ENCODE results near the gene GAK. TPM values are rescaled to one million over a fixed set of nuclear protein-coding genes. Genes with fewer than 3 reads are reported as not detected.
"Not testable (repeated sequence)": the region's sequence is repeated elsewhere in the genome, so short reads cannot be mapped to it uniquely, and the experiment has no call there.

GAK gene
- total RNA-seq, 4 donors from 2014 or later = 70.1 to 95.3 (median 78.1) TPM

GRCh38 chr4:926538-926937 lies 5.6 kb downstream of the GAK start:
- WGBS, 2 donors (ENCODE audit: low coverage in 1 of 2) = 51 to 54% methylated on average over 5 of the region's 17 CpGs
- Histone ChIP-seq H3K36me3 (peaks cover 0 to 7% of the 10 kb centered on the region in 2 donors), H3K4me1 (peaks cover 0 to 61% (median 17%) of the 10 kb centered on the region in 3 donors), H3K4me3 (no peak overlapping the region), H3K27ac (no peak overlapping the region), H3K9me3 (no peaks in the 10 kb centered on the region), H3K27me3 (no peaks in the 10 kb centered on the region)
- TF ChIP-seq, protein P1, sequence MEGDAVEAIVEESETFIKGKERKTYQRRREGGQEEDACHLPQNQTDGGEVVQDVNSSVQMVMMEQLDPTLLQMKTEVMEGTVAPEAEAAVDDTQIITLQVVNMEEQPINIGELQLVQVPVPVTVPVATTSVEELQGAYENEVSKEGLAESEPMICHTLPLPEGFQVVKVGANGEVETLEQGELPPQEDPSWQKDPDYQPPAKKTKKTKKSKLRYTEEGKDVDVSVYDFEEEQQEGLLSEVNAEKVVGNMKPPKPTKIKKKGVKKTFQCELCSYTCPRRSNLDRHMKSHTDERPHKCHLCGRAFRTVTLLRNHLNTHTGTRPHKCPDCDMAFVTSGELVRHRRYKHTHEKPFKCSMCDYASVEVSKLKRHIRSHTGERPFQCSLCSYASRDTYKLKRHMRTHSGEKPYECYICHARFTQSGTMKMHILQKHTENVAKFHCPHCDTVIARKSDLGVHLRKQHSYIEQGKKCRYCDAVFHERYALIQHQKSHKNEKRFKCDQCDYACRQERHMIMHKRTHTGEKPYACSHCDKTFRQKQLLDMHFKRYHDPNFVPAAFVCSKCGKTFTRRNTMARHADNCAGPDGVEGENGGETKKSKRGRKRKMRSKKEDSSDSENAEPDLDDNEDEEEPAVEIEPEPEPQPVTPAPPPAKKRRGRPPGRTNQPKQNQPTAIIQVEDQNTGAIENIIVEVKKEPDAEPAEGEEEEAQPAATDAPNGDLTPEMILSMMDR (IDR thresholded peaks at IDR 0.05) = peak in 1 of 4 experiments; percentile 12
- no peak for TF ChIP-seq POLR2AphosphoS5 (IDR thresholded peaks at IDR 0.05)
- ATAC-seq = no peak

DNA sequence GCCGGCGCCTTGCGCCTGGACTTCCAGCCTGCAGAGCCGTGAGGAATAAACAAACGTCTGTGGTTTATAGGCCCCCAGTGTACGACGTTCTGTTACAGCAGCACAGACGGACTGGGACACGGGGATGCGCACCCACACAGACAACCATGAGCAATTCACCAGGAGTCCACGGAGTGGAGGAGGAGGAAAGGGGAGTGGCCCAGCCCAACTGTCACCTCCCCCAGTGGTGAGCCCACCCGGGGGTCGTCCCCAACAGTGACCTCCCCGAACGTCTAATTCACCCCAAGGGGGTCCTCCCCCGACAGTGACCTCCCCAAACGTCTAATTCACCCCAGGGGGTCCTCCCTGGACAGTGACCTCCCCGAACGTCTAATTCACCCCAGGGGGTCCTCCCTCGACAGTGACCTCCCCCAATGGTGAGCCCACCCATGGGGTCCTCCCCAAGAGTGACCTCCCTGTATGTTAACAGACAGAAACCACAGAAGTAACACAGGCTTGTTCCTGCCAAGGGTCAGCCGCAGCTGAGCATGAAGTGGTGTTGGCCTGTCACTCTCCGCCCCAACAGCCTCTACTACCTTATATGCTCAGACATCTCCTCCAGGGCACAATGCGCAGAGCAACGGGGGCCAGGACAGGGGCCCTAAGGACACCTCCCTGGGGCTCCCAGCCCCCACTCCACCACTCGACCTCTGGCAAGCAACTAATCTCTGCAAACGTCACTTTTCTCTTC lies 6.2 kb downstream of the GAK start:
- H3K4me3 ChIP-seq = no peak overlapping the region

GRCh38 chr4:925171-925570 lies 6.9 kb downstream of the GAK start:
- WGBS, 2 donors (ENCODE audit: low coverage in 1 of 2) = 65 to 100% methylated on average over 1 to 3 of the region's 9 CpGs
- Histone ChIP-seq H3K36me3 (peaks cover 0 to 7% of the 10 kb centered on the region in 2 donors), H3K4me1 (peaks cover 0 to 47% (median 9%) of the 10 kb centered on the region in 3 donors), H3K4me3 (no peak overlapping the region), H3K9me3 (no peaks in the 10 kb centered on the region), H3K27me3 (no peaks in the 10 kb centered on the region), H3K27ac (no peak overlapping the region)
- ATAC-seq = no peak
- TF ChIP-seq EP300 (IDR thresholded peaks at IDR 0.05) (no peak), POLR2A (IDR thresholded peaks at IDR 0.05) (no peak), POLR2AphosphoS5 (IDR thresholded peaks at IDR 0.05) (no peak)
- TF ChIP-seq, protein P1 (IDR thresholded peaks at IDR 0.05) = no peak

More for the DNA sequence above, 6.2 kb downstream of the GAK start:
- 76 to 87% methylated on average over 4 to 5 of the region's 26 CpGs for WGBS, 2 donors (ENCODE audit: low coverage in 1 of 2)
- Histone ChIP-seq H3K36me3 (peaks cover 0 to 7% of the 10 kb centered on the region in 2 donors), H3K27me3 (no peaks in the 10 kb centered on the region), H3K9me3 (no peaks in the 10 kb centered on the region), H3K4me1 (peaks cover 0 to 55% (median 13%) of the 10 kb centered on the region in 3 donors), H3K27ac (no peak overlapping the region)
- TF ChIP-seq POLR2AphosphoS5 (IDR thresholded peaks at IDR 0.05) = no peak
- no peak for ATAC-seq

GRCh38 chr4:924107-925096 lies 7.7 kb downstream of the GAK start:
- Histone ChIP-seq H3K9me3 (no peaks in the 10 kb centered on the region), H3K36me3 (peaks cover 0 to 7% of the 10 kb centered on the region in 2 donors), H3K27me3 (no peaks in the 10 kb centered on the region), H3K27ac (no peak overlapping the region), H3K4me1 (peaks cover 0 to 48% (median 7%) of the 10 kb centered on the region in 3 donors), H3K4me3 (no peak overlapping the region)
- 78 to 79% methylated on average over 10 to 11 of the region's 18 CpGs for WGBS, 2 donors (ENCODE audit: low coverage in 1 of 2)
- TF ChIP-seq POLR2A (IDR thresholded peaks at IDR 0.05) (no peak), EP300 (IDR thresholded peaks at IDR 0.05) (no peak), POLR2AphosphoS5 (IDR thresholded peaks at IDR 0.05) (no peak)
- TF ChIP-seq, protein P1 (IDR thresholded peaks at IDR 0.05) = no peak
- ATAC-seq = peak; percentile 58

DNA sequence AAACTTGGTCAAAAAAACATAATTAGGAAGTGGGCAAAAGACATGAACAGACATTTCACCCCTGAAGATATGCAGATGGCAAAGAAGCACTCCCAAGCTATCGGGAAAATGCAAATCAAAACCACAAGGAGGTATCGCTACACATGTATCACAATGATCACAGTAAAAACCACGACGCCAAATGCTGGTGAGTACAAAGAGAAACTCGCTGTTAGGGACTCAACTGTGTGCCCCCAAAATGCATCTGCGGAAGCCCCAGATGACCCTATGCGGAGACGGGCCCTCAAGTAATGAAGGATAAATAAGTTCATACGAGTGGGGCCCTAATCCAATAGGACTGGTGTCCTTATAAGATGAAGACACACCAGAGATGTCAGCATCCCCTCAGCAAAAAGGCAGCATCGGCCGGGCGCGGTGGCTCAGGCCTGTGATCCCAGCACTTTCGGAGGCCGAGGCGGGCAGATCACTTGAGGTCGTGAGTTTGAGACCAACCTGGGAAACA lies 10.2 kb downstream of the GAK start:
- H3K36me3 ChIP-seq = peaks cover 0 to 7% of the 10 kb centered on the region in 2 donors
- 90 to 94% methylated on average over 7 to 17 of the region's 17 CpGs for WGBS, 2 donors (ENCODE audit: low coverage in 1 of 2)
- TF ChIP-seq, protein P1 (IDR thresholded peaks at IDR 0.05) = no peak
- no peak for TF ChIP-seq EP300 (IDR thresholded peaks at IDR 0.05)
- TF ChIP-seq POLR2A (IDR thresholded peaks at IDR 0.05) = no peak
- TF ChIP-seq POLR2AphosphoS5 (IDR thresholded peaks at IDR 0.05) = no peak
- H3K4me1 ChIP-seq = peaks cover 0 to 33% (median 3%) of the 10 kb centered on the region in 3 donors
- H3K27ac ChIP-seq = no peak overlapping the region
- H3K4me3 ChIP-seq = no peak overlapping the region
- H3K9me3 ChIP-seq = no peaks in the 10 kb centered on the region
- H3K27me3 ChIP-seq = no peaks in the 10 kb centered on the region
- no peak for ATAC-seq

GRCh38 chr4:919004-919680 lies 13.0 kb downstream of the GAK start:
- not testable (repeated sequence) for ATAC-seq, H3K9me3 ChIP-seq, H3K4me3 ChIP-seq, H3K27me3 ChIP-seq, H3K36me3 ChIP-seq, H3K27ac ChIP-seq
- 93 to 96% methylated on average over 3 to 7 of the region's 15 CpGs for WGBS, 2 donors (ENCODE audit: low coverage in 1 of 2)
- H3K4me1 ChIP-seq = peaks cover 0 to 25% (median 0%) of the 10 kb centered on the region in 3 donors

DNA sequence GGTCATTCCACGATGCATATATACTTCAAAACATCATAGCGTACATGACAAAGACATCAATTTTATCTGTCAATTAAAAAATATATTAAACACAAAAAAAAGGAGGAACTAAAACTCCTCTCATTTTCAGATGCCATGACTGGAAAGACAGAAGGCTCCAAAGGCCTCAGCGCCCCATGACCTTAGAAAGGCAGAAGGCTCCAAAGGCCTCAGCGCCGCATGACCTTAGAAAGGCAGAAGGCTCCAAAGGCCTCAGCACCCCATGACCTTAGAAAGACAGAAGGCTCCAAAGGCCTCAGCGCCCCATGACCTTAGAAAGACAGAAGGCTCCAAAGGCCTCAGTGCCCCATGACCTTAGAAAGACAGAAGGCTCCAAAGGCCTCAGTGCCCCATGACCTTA lies 13.5 kb downstream of the GAK start:
- not testable (repeated sequence) for H3K27me3 ChIP-seq, H3K27ac ChIP-seq, ATAC-seq, H3K36me3 ChIP-seq, H3K9me3 ChIP-seq, H3K4me3 ChIP-seq
- peaks cover 0 to 25% (median 0%) of the 10 kb centered on the region in 3 donors for H3K4me1 ChIP-seq
- 92 to 94% methylated on average over 5 of the region's 6 CpGs for WGBS, 2 donors (ENCODE audit: low coverage in 1 of 2)

All from gastroesophageal sphincter (tissue), 4 donors.